ENCODE measurements around the gene KCNF1. TPM values are rescaled to one million over a fixed set of nuclear protein-coding genes. Genes with fewer than 3 reads are reported as not detected.

KCNF1 gene
- total RNA-seq, 1 donor = not detected

DNA sequence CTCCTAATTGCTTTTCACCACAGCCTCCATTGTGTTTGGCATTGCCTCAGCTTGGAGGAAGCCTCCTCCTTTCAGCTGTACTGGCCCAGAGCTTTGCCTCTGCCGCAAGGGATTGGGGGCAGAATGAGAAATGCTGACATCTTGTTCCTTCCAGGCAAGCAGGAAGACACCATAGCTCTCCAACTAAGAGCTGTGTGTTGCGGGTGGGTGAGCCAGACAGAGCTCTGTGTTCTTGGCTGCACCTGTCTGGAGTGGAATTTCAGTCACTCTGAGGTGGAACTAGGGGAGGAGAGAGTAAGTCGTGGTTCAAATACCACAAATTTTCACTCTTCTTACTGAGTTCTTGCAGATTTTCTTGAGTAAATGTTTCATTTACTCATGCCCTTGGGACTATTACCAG lies 36.6 kb upstream of the KCNF1 start:
- TF ChIP-seq, protein P1, sequence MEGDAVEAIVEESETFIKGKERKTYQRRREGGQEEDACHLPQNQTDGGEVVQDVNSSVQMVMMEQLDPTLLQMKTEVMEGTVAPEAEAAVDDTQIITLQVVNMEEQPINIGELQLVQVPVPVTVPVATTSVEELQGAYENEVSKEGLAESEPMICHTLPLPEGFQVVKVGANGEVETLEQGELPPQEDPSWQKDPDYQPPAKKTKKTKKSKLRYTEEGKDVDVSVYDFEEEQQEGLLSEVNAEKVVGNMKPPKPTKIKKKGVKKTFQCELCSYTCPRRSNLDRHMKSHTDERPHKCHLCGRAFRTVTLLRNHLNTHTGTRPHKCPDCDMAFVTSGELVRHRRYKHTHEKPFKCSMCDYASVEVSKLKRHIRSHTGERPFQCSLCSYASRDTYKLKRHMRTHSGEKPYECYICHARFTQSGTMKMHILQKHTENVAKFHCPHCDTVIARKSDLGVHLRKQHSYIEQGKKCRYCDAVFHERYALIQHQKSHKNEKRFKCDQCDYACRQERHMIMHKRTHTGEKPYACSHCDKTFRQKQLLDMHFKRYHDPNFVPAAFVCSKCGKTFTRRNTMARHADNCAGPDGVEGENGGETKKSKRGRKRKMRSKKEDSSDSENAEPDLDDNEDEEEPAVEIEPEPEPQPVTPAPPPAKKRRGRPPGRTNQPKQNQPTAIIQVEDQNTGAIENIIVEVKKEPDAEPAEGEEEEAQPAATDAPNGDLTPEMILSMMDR (IDR thresholded peaks at IDR 0.05; ENCODE audit: insufficient read depth, low read depth, low read length) = no peak
- no peak for DNase-seq (ENCODE audit: low read depth)

DNA sequence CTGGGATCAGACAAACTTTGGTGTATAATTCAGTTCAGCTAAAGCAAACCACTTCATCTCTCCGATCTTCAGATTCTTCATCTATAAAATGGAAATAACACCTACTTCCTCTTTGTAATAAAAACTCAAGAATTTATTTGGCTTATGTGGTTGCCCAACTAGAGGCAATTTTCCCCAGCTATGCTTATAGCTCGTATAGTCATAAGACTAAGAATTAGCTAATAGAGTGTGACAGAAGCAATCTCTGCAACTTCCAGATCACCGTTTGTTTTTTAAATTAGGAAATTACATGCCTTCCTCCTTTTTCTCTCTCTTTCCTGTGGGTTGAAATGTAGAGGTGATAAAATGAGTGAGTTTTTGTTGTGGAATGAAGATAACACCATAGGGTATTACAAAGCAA lies 35.3 kb upstream of the KCNF1 start:
- DNase-seq (ENCODE audit: low read depth) = no peak

More for the DNA sequence above, 36.6 kb upstream of the KCNF1 start:
- no peak overlapping the region for H3K4me3 ChIP-seq (ENCODE audit: low read depth, low read length)

DNA sequence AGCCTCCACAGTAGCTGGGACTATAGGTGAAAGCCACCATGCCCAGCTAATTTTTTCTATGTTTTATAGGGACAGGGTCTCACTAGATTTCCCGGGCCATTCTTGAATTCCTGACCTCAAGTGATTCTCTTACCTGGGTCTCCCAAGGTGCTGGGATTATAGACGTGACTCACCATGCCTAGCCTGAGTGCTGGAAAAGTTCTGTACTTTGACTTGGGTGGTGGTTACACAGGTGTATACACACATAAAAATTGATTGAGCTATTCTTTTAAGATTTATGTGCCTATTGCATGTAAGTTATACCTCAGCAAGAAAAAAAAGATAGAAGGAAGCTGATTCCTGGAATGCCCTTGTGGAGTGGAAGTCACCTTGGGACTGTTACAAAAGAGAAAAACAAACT lies 34.8 kb upstream of the KCNF1 start:
- DNase-seq (ENCODE audit: low read depth) = no peak
- H3K4me3 ChIP-seq (ENCODE audit: low read depth, low read length) = no peak overlapping the region
- TF ChIP-seq, protein P1 (IDR thresholded peaks at IDR 0.05; ENCODE audit: insufficient read depth, low read depth, low read length) = no peak

More for the DNA sequence above, 35.3 kb upstream of the KCNF1 start:
- TF ChIP-seq, protein P1 (IDR thresholded peaks at IDR 0.05; ENCODE audit: insufficient read depth, low read depth, low read length) = no peak
- H3K4me3 ChIP-seq (ENCODE audit: low read depth, low read length) = no peak overlapping the region

DNA sequence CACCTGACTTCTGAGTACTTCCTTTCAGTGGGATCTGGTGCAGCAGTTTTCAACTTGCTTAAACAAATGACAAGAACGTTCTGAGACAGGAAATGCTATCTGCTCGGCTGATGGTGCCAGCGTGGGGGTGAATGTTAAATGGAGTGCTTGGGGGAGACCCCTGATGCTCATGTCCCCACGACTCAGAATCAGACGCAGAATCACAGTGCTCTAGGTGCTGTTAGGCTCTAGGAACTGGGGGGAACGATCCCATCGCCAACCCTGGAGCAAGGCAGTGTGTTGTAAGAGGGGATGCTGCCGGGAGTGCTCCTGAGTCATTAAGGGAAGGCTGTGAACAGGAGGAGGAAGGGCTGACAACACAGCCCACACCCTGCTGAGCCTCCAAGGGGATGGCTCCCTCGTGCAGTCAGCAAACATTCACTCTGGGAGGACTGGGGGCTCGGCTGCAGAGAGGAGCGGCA lies 34.1 kb upstream of the KCNF1 start:
- no peak for DNase-seq (ENCODE audit: low read depth)
- H3K4me3 ChIP-seq (ENCODE audit: low read depth, low read length) = no peak overlapping the region
- TF ChIP-seq, protein P1 (IDR thresholded peaks at IDR 0.05; ENCODE audit: insufficient read depth, low read depth, low read length) = no peak

DNA sequence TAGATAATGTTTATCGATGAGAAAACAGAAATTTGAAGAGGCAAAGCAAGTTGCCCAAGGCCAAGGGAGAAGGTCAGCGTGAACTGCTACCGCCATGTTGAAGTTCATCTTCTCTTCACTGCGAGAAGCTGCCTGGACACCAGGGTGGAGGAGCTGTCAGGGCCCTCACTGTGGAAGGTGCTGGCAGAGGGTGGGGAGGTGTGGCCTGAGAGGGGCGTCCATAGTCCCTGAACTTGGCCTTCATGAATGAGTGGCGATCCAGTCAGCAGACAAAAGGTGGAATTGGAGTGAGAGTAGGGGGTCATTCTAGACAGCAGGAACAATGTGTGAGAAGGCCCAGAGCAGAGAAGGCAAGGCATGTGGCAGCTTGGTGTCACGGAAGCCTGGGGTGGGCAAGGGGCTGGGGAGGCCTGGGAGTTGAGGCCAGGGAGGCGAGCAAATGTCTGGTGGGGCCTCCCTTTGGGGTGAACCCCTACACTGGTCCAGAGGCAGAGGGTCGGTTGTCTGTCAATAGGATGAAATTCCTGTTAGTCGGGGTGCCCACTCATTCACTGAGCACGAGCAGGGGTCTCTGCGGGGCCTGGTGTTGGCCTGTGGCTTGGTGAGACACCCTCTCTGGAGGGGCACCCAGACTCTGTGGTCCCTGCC lies 33.3 kb upstream of the KCNF1 start:
- TF ChIP-seq, protein P1 (IDR thresholded peaks at IDR 0.05; ENCODE audit: insufficient read depth, low read depth, low read length) = no peak
- no peak for DNase-seq (ENCODE audit: low read depth)
- H3K4me3 ChIP-seq (ENCODE audit: low read depth, low read length) = no peak overlapping the region

DNA sequence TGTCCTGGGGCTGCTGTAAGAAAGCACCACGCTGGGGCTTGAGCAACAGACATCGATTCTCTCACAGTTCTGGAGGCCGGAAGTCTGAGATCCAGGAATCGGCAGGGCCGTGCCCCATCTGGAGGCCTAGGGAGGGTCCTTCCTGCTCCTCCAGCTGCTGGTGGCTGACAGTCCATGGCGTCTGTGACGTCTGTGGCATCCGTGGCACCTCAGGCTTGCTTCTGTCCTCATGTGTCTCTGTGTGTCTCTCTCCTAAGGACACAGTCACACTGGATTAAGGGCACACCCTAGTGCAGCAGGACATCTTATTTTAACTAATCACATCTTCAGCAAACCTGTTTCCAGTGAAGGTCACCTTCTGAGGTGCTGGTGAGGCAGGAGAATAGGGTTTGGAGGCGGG lies 32.6 kb upstream of the KCNF1 start:
- TF ChIP-seq, protein P1 (IDR thresholded peaks at IDR 0.05; ENCODE audit: insufficient read depth, low read depth, low read length) = no peak
- no peak for DNase-seq (ENCODE audit: low read depth)

More for the DNA sequence above, 32.6 kb upstream of the KCNF1 start:
- H3K4me3 ChIP-seq (ENCODE audit: low read depth, low read length) = no peak overlapping the region

Measured in fibroblast of villous mesenchyme (primary cell).